NCI-H146 treated with DMSO at 0.1 percent for 48 hours (cell line): Measurements from ENCODE around the gene GARNL3.
A peak's percentile ranks its signal among the peaks of the same experiment; 100 is the strongest.

Source experiments
- DNase-seq: peaks from one replicate; lab custom pipeline; 2025; ENCODE audit not compliant: unreplicated experiment; lab: John Stamatoyannopoulos, UW

Gene GARNL3

DNA sequence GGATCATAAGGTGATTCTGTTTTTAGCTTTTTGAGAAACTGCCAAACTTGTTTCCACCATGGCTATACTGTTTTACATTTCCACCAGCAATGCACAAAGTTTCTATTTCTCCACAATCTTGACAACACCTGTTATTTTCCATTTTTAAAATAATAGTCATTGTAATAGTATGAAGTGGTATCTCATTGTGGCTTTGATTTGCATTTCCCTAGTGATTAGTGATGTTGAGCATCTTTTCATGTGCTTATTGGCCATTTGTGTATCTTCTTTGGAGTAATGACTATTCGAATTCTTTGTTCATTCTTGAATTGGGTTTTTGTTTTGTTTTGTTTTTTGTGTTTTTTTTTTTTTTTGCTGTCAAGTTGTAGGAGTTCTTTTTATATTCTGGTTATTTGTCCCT is 4.9 kb downstream of the GARNL3 start:
- no peak for DNase-seq

DNA sequence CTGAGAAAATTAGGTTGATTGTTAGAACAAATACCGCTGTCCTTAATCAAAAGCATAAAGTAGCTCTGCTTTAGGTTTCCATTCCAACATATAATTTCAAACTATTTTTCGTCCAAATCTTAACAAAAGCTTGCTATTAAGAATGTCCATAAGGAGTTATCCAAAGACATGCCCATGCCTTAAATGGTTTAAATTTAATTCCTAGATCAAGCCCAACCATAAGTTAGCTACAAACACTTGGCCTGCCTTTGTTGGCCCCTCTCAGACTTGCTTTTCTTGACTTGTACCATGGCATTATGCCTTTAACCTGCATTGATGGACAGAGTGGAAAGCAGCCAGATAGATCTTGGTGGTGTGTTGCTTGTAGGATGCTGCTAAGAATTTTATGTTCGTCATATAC is 8.8 kb downstream of the GARNL3 start:
- no peak for DNase-seq

DNA sequence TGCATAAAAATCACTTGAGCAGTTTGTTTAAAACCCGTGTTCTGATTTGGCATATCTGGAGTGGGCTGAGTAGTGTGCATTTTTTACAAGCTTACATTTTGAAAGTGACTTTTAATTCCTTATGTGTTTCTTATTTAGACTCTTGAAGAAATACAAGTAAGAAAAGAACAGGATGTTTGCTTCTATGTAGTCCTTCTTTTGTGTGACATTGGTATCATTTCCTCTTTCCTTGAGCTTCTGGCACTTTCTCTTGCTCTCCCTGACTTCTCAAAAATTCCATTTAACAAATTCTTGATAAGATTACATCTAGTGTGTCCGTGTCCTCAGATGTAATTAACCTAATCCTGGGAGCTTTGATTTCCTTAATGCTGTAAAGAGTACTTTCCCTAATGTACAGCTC is 12.5 kb downstream of the GARNL3 start:
- DNase-seq: no peak

DNA sequence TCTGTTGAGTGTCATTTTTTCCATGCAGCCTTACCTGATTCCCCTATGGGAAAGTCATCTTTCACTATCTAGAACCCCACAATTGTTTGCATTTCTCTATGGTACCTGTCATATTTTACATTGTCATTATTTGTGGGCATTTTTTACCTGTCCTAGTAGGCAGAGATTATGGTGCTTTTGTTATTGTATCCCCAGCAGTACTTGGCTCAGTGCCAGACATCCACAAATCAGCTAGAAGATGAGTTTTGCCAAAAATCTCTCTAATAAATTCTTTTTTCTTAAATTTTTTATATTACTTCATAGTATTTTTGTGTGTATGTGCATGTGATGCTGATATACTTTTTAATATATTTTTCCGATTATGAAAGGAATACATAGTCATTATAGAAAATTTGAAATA is 13.2 kb downstream of the GARNL3 start:
- no peak for DNase-seq

DNA sequence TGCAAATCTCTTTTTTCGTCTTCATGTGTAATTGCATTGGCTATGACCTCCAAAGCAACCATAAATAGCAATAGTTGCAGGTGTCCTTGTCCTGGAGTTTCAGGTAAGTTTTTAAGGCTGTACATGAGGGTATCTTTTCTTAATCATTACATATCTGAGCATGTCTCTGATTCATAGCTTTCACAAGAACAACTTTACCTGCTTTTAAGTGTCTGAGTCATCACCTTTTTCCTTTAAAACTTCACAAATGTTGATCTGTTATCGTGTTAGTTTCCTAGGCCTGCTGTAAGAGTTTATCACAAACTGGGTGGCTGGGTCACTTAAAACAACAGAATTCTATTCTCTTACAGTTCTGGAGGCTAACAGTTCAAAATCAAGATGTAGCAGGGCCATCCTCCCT is 13.8 kb downstream of the GARNL3 start:
- DNase-seq: no peak

DNA sequence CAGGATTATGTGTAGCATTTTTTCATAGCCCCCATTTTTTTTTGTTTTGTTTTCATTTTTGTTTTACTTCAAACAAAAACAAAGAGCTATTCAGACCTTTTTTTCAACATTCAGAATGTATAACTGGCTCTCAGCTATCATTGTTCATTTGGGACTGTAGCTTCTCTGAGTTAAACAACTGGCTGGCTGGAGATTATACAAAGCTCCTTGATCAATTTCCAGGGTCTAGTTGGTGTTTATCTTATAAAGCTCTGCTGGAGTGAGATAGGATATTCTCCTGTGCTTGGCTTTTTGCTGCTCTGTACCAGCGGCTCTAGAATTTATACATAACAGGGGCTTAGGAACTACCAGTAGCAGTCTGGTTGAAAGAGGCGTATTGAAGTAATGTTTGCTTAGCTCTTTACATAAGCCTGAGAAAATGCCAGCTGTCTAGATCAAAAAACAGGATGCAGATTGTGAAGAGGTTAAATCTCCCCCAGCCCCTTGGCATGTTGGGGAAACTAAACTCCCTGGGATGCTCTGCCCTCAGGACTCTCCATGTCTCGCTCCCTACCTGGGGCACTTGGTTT is 15.2 kb downstream of the GARNL3 start:
- peak; percentile 32 for DNase-seq

DNA sequence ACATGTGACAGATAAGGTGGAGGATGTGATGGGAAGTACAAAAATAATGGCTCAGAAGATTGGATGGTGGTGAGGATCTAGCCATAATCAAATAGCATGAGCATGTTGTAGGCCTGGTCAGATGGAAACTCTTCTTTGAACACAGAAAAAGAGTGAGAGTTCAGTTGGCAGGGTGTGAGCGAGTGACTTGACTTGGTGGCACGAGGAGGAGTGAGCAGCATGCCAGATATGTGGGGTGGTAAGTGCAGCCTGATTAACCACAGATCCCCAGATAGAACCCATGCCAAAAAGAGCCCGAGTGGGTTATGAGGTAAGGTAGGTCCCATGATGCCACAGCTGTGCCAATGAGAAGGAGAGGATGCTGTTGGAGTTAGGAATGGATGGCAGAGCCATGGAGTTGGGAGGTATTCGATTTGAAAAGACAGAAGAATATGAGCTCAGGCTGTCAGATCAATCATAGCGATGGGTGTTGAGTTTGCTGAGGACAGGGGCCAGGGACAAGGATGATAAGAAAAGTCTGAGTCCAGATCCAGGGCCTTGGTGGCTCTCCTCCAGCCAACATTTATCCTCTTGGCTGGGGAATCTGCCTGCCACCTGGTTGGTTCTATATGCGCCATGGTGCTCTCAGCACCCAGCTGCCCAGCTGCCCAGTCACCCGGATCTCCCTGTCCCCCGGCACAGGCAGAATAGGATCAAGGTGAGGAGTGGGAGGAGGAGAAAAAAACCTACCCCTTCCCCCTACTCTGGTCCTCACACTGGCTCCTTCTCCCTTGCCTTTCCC is 16.5 kb downstream of the GARNL3 start:
- DNase-seq: no peak

DNA sequence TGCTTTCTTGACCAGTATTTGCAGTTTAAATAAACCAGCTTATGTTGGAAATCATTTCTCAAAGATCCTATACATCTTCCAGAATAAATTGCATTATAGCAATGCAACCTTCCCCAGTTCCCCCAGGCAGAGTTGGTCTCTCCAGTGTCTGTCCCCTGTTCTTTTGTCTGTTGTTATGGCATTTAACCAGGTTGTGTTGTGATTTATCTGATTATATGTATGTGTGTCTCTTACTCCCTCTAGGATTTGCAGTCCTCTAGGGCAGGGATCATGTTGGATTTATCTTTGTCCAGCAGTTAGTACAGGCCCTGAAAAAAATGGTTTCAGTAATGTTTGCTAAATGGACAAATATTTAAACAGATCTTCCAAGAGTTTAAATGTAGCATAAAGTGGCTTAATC is 17.3 kb downstream of the GARNL3 start:
- no peak for DNase-seq

DNA sequence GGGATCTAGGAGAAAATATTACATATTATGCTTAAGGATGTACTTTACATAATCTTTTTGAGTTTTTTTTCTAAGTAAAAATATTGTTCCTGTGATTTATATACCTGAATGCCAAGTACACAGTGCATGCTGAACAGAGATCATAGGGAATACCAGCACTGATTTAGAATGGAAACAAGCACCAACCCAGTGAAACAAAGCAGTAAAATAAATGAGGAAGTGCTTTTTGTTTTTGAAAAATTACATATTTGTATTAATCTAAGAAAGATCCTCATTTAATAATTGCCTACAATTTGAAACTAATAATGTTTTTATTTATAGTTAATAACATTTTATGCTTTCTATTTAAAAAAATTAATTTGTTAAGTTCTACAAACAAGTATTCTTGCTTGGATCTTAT is 18.0 kb downstream of the GARNL3 start:
- no peak for DNase-seq

DNA sequence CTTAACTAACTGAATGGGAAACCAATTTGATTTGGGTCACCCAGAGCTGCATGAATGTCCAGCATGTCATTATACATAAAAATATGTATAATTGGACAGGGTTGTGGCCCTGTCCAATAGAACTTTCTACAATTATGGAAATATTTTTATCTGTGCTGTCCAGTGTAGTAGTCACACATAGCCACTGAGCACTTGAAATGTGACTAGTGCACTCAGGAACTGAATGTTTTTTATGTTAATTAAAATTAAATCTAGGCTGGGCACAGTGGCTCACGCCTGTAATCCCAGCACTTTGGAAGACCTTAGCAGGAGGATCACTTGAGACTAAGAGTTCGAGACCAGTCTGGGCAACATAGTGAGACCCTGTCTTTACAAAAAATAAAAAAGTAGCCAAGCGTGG is 18.6 kb downstream of the GARNL3 start:
- DNase-seq: no peak

DNA sequence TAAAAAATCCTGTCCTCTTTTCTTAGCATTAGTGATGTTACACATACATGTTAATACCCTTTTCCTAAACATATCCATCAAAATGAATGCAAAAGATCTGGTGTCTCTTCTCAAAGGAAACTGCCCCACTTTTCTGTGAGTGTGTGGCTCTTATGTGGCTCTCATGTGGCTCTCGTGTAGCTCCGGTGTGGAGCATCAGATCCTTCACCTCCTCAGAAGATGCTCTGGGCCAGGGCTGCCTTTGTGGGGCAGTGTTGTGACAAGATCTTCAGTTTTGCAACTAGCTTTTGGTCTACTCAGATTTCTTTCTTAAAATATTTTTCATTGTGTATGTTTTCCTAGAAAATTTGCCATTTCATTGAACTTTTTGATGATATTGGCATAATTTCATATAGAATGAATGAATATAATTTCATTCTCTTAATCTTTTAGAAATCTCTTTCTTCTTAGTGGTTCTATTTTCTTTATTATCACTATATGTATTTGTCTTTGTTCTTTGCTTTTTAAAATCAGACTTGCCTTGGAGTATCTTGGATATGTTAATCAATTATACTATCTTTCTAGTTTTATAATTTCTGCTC is 19.4 kb downstream of the GARNL3 start:
- no peak for DNase-seq

DNA sequence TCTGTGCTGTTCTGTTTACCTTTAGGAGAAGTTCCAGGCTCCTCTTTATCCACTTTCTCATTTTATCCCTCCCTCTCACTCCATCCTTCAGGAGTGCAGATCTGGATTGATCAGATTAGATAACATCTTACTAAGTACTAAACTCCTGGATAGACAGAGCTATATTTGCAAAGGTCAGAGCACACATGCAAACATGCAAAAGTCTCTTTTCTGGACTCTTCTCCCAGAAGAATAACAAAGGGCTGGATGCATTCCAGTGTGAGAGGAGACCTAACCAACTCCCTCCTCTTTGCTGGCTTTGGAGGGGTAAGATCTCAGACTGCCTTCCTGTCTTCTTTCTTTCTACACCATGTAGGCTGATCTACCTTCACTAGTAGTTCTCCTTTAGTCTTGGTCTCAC is 21.4 kb downstream of the GARNL3 start:
- no peak for DNase-seq

DNA sequence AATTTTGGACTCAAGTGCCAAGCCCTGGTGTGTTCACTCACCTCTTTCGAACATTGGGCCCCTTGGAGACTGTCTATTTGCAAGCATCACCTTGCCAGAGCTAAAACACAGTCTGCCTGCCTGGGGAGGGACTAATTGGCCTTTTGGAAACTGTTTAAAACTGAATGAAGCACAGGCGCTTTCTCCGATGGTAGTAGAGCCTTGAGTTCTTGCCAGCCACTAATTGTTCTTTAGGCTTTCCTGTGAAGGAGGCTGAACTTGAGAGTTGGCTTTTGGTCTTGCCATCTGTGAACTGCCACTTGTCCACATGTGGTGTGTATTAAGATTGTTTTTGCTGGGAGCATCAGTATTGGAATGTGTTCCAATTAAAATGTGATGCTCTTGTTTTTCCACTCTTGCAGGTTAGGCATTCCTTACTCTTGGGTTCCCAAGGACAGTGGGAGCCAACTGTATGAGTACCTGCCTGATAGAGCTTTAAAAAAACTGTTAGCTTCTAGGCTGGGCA is 26.0 kb downstream of the GARNL3 start:
- no peak for DNase-seq

DNA sequence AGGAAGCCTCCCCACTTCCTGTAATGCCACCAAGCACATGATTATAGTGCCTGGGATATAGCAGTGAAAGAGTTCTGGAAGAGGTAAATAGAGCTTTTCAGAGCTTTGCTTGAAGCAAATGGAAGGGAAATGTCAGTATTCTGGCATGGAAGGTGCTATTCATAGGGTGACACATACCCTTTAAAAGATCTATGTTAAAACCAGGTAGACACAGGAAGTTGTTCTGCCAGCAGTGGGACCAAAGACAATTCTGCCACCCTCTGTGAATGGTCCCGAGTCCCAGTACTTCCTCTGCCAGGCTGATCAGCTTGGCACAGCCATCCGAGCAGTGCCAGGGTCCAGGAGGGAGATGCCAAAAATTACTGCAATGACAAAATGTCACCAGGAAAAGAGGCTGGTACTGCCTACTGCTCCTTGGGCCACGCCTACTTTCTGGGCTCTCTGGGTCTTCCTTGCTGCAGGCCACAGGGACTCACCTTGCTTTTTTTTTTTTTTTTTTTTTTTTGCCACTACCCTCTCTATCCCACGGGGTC is 26.7 kb downstream of the GARNL3 start:
- no peak for DNase-seq

DNA sequence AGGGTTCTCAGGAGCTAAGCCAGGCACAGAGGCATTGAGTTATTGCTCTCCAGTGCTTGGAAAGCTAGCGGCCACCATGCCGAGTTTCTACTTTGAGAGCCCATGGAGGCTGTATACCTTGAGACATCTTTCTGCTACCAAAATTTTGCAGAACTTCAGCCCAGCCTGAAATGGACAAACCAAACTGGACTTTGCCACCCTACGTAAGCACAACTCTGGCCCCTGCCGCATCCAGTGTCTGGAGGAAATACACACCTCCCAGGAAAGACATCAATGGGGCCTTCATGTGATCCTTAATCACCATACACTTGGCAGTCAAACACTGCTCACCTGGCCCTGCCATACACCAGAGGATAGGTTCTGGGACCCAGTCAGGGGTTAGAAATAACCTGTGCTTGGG is 27.8 kb downstream of the GARNL3 start:
- no peak for DNase-seq

DNA sequence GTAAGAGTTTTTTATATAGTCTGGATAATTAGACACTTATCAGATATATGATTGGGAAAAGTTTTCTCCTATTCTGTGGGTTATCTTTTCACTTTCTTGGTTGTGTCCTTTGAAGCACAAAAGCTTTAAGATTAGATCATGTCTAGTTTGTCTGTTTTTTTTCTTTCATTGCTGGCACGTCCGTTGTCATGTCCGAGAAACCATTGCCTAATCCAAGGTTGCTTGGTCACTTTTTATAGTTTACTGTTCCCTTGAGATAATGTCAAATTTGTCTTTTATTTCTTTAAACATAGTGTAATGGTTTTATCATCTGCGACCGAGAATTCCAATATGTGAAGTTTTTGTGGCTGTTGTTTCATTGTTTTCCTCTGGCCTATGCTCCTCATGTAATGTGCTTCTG is 28.8 kb downstream of the GARNL3 start:
- DNase-seq: no peak

DNA sequence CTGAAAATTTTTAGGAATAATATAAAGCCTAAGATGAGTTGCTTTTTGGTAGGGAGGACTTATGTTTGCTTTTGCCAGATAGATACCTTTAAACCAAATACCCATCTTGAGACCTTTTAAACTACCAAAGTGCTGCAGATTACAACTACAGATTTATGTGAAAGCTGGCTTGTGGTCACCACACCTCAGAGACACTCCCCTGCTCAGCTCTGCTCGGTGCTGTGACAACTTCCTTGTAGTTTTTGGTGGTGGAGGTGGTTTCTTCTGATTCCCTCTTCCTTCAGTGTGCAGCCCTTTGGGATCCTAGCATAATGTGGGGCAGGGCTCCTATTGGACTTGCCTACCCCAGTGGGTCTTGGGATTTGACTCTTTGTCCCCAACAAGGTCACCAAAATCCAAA is 29.2 kb downstream of the GARNL3 start:
- no peak for DNase-seq

DNA sequence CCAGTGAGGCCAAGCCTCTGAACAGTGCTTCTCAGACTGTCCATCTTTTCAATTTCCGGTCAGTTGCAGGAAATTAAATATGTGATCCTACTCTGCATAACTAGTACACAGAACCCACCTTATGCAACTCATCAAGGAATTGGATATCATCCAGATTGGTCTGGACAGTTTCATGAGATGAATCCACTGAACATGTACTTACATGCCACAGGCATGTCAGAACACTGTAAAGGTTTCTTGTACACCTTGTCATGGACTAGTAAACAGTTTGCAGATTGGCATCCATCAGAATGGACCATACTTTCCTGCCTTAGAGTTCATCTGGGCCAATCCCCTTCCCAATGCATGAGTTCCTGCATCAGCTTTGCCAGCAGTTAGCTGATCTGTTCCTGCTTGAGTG is 30.4 kb downstream of the GARNL3 start:
- no peak for DNase-seq

DNA sequence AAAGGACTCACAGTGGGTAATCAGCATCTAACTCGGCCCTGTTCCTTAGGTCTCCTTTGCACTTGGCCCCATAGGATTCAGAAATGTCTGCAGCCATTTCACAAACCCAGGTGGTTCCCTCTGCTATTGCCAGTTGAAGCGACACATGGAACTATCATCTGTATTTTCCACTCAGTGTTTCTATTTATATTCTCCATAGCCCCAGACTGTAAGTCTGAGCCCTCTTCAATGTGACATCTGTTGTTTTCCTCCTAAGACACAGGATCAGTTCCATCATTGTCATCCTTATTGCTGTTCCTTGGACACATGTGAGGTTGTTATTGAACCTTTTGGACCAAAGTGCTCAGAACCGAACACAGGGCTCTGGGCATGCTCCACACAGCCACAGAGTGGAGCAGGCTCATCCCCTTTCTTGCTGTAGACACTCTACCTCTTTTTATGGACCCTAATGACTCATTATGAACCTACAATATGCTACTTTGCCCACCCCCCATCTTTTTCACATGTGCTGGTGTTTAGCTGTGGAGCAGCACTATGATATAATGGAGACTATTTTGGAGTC is 36.4 kb downstream of the GARNL3 start:
- DNase-seq: no peak

DNA sequence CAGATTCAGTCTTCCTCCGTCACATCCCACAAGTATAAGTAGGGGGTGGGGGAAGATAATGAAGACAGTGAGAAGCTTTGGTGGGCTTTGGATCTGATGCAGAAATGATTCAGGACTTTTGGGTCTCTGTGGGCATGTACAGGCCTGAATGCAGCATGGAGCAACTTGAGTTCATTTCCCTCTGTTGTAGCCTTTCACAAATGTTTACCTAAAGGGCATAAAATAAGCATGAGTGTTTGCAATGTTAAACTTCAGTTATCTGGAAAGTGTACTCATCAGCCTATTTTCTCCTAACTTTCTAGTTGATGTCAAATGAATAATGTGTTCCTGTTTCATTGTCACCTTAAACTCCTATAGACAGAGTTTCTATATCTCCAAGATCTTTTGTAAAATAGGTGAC is 39.3 kb downstream of the GARNL3 start:
- DNase-seq: no peak

DNA sequence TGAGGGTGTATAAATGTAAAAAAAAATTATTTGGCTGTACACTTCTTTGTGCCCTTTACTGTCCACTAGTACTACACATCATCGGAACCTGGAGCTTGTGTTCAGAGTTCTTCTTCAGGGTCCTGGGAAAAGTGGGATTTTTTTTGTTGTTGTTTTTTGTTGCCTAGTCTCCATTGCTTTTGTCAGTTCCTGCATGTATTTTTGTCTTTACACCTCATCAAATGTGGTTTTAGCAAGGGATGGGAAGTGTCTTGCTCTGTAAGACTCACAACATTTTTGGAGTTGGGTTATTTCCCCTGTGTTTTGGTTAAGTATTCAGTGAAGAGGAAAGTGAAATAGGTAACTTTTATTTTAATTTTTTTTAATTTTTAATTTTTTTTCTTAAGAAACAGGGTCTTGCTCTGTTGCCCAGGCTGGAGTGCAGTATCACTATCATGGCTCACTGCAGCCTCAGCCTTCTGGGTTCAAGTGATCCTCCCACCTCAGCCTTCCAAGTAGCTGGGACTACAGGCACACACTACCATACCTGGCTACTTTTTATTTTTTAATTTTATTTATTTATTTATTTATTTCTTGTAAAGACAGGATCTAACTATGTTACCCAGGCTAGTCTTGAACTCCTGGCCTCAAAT is 40.7 kb downstream of the GARNL3 start:
- DNase-seq: no peak

DNA sequence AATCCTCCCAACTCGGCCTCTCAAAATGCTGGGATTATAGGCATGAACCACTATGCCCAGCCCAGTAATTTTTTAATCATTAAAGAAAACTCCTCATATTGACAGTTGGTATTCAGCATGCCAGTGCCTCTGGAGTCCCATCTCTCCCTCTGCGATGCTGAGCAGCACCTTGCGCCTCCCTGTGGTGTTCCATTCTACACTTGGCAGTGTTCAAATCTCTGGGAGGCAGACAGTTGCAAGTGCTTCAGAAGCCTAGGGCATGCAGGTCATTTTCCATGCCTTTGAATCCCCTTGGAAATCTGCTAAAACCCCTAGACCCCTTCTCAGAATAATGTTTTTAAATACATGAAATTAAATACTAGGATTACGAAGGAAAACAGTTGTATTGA is 41.3 kb downstream of the GARNL3 start:
- DNase-seq: no peak
